SK-N-DZ (cell line): ENCODE measurements around the gene PCID2.
"Not testable (repeated sequence)": the region's sequence is repeated elsewhere in the genome, so short reads cannot be mapped to it uniquely, and the experiment has no call there.

Experiments
- DNase-seq: peaks from one replicate; pipeline ENCODE4 v3.0.0-alpha.2; 2015; ENCODE audit warnings: low spot score

The PCID2 gene

DNA sequence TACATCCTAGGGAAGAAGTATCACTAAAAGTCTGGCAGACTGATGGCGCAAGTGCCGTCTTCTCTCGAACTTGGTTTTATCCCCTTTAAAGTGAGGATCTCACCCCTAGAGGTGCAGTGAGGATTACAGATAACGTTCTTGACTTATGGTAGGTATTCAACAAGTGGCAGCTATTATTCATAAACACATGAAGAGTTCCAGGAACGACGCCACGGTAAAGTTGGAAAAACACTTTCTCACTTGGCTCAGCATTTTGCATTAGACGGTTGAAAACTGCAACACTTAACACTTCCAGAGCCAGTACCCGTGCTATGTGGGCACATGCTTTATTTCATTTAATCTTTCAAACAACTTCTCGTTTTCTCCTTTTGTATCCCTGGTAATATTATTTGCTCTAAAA lies 41.3 kb downstream of the PCID2 start:
- DNase-seq: no peak

DNA sequence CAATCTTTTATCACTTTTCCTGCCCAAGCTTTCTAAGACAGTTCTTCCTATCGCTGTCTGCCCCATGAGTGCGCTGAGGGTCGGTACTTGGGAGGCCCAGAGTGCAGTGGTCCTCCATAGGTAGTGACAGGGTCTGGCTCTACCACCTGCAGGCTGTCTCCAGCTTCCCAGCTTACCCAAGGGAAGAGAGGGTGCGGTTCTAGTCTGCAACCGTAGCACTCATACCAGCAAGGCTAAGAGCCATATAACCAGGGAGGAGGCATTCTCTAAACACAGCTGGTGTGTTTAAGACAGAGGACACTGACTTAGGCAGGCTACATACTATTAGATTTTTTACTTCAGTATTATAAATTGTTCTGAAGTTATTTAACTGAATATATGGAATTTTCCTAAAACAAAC lies 41.8 kb downstream of the PCID2 start:
- no peak for DNase-seq

DNA sequence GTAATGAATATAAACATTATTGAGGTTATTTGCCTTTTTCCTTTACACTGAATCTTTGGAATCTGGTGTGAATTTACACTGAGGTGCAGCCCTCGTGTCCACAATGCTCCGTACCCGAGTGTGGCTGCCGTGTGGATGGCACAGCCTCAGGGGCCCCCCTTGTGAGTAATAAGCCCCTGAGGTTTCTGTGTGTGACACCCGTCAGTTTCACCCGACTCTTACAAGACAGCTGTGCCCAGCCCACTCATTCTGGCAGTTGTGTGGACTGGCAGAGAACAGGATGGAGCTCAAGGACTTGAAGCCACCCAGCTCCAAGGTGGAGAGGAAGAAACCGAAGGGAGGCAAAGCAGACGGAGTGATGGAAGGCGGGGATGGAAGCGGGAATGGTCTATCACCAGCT lies 42.2 kb downstream of the PCID2 start:
- no peak for DNase-seq

- DNase-seq: no peak
These were observed 44.0 kb downstream of the PCID2 start for GRCh38 chr13:113164492-113164891.

GRCh38 chr13:113162783-113163685 lies 45.4 kb downstream of the PCID2 start:
- DNase-seq: no peak

DNA sequence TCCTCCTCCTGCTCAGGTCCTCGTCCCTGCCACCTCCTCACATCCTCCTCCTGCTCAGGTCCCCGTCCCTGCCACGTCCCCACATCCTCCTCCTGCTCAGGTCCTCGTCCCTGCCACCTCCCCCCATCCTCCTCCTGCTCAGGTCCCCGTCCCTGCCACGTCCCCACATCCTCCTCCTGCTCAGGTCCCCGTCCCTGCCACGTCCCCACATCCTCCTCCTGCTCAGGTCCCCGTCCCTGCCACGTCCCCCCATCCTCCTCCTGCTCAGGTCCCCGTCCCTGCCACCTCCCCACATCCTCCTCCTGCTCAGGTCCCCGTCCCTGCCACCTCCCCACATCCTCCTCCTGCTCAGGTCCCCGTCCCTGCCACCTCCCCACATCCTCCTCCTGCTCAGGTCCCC lies 46.5 kb downstream of the PCID2 start:
- DNase-seq: not testable (repeated sequence)

DNA sequence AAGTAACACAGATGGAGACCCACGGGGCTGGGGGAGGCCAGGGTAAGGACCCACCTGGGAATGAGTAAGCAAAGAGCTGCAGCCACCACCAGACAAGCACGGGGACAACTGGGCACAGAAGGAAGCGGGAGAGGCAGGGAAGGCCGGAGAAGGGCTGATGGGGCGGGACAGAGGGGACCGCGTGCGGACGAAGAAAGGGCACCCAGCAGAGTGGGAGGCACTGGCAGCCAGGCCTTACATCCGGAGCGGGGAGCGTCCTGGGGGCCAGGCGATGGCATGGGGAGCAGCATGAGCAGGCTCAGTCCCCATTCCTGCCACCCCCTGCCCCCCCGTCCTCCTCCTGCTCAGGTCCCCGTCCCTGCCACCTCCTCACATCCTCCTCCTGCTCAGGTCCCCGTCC lies 47.0 kb downstream of the PCID2 start:
- DNase-seq: no peak

- no peak for DNase-seq
These were observed 47.5 kb downstream of the PCID2 start for GRCh38 chr13:113160983-113161382.

DNA sequence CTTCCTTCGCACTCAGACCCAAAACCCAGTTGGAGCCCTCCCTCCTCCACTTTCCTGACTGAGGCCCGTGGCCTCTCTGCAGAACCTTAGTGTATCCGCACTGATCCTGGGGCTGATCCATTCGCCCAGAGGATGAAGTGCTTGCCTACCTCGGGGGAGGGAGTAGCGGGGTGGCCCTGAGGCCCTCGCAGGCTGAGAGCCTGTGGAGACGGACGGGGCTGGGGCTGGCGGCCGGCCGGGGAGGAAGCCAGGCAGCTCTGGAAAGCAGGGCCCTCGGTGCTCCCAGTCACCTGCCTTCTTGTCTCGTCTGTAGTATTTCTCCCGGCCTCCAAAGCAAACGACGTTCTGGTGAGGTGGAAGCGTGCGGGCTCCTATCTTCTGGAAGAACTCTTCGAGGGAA lies 48.8 kb downstream of the PCID2 start:
- DNase-seq: no peak

DNA sequence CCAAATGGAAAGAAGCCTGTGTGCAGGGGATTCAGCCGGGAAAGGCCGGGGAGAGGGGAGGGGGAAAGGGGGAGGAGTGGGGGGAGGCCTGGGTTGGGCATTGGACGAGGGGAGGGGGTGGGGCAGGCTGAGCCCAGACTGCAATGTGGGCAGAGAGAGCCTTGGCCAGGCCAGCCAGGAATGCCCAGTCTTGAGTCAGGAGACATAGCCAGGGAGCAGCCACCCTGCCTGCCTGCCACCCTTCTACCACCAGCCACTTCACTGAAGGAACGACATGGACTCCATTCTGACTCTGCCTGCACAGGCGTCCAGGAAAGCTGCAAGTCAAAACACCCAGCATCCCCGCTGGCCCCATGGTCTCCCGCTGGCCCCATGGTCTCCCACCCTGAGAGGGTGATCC lies 49.5 kb downstream of the PCID2 start:
- no peak for DNase-seq

- no peak for DNase-seq
These were observed 50.3 kb downstream of the PCID2 start, which contains the start of gene PROZ for GRCh38 chr13:113157929-113158747. TSS of gene PROZ (plus strand) at chr13:113158648. CDS start at chr13:113158661, 13 bp downstream.

- no peak for DNase-seq
These were observed 51.1 kb downstream of the PCID2 start for GRCh38 chr13:113157206-113157928.

DNA sequence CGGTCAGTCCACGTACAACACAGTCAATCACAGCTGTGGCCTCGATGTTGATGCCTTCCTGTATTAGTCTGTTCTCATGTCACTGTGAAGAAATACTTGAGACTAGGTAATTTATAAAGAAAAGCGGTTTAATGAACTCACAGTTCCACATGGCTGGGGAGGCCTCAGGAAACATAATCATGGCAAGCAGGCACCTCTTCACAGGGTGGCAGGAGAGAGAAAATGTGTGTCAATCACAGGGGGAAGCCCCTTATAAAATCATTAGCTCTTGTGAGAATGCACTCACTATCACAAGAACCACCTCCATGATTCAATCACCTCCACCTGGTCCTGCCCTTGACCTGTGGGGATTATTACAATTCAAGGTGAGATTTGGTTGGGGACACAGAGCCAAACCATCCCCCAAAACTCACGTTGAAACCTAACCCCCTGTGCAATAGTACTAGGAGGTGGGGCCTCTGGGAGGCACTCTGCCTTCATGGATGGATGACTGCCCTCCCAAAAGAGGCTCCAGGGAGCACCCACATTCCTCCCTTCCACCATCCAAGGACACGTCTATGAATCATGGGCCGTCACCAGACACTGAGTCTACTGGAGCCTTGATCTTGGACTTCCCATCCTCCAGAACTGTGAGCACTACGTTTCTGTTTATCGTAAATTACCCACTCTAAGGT lies 52.4 kb downstream of the PCID2 start:
- DNase-seq: no peak

DNA sequence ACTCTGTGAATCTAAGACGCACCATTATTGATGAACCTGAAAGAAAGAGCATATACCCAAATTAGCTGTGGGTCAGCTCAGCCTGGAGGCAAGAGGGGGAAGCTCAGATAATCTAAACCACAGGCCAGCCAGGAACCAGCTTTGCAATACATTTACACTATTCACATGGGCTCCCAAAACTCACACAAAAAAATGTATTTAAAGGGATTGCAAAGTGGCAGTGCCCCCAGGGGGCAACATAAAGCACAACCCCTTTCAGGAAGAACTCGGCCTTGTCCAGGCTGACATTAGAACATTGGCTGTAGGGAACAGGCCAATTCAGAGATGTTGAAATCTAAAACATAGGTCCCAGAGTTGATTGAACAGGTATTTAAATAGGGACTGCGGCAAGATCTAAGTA lies 53.3 kb downstream of the PCID2 start:
- DNase-seq: no peak

- peak; percentile 65 for DNase-seq
These were observed 54.4 kb downstream of the PCID2 start for GRCh38 chr13:113153810-113154748.

- DNase-seq: peak; percentile 52
These were observed 55.3 kb downstream of the PCID2 start for GRCh38 chr13:113152984-113153809.

- no peak for DNase-seq
These were observed 55.8 kb downstream of the PCID2 start for GRCh38 chr13:113152691-113152983.

DNA sequence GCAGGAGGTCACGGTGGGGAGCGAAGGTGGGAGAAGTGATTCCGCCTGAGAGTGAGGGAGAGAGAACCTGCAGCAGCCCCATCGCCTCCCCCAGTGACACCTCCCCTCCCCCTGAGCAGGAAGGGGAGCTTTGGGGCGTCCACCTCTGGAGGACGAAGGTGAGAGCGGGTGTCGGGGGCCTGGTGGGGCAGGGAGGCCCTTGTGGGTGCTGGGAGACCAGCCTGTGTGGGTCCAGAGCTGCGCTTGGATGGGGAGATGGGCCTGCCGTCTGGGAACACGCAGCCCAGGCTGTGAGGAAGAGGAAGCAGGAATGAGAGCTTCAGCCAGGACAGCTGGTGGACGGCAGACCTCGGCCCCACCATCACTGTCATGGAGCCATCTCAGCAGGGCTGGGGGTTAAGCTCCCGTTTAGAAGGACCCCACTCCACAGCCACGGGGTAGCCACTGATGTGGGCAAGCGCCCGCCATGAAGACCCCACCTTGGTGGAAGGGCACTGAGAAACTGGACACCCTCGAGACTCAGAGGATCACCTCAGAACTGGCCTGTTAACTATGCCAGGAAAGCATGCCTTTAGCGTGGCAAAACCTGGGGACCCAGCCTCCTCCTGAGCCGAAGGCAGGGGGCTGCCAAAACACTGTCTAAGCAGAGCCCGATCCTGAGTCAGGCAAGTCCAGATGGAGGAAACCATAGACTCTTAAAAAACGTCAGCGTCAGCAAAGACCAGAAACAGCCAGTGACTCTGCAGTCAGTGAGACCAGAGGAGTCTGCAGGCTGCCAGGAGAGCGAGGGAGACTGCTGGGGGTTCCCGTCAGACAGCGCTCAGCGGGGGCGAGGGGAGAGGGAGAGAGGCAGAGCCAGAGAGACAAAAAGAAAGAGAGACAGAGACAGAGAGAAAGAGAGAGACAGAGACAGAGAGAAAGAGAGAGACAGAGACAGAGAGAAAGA lies 56.5 kb downstream of the PCID2 start:
- DNase-seq: no peak
